ENCODE measurements around the gene C1orf52. TPM values are rescaled to one million over a fixed set of nuclear protein-coding genes. Genes with fewer than 3 reads are reported as not detected.

The C1orf52 gene
- polyA plus RNA-seq, 3 donors = 18.5 to 29.1 (median 19.7) TPM

GRCh38 chr1:85220756-85221201 is 38.7 kb downstream of the C1orf52 start:
- Mint-ChIP-seq H3K27ac (no peak overlapping the region), H3K4me1 (no peaks in the 10 kb centered on the region), H3K4me3 (no peak overlapping the region), H3K36me3 (no peaks in the 10 kb centered on the region), H3K27me3 (ENCODE audit: low read depth in 3 of 3) (peaks cover 4 to 7% (median 5%) of the 10 kb centered on the region in 3 donors), H3K9me3 (peaks cover 0 to 2% (median 0%) of the 10 kb centered on the region in 7 donors)
- Histone ChIP-seq H3K27me3 (ENCODE audit: control insufficient read depth in 2 of 2, insufficient read depth in 2 of 2, low read length in 2 of 2) (no peaks in the 10 kb centered on the region), H3K4me2 (replicated peaks; ENCODE audit: extremely low read depth, low read length, poor library complexity, severe bottlenecking) (no peak overlapping the region), H4K20me1 (ENCODE audit: insufficient read depth, low read length) (no peaks in the 10 kb centered on the region), H3K4me3 (replicated peaks in 1 of 3; ENCODE audit: low read depth in 2 of 3, low read length in 3 of 3) (no peak overlapping the region), H3K36me3 (replicated peaks in 1 of 2; ENCODE audit: control insufficient read depth in 1 of 2, insufficient read depth in 2 of 2, low read length in 2 of 2) (no peaks in the 10 kb centered on the region), H3K9me3 (replicated peaks in 1 of 2; ENCODE audit: control insufficient read depth in 1 of 2, insufficient read depth in 1 of 2, low read length in 2 of 2) (no peaks in the 10 kb centered on the region), H3K79me2 (ENCODE audit: insufficient read depth, low read length) (no peaks in the 10 kb centered on the region), H3K27ac (ENCODE audit: low read depth in 1 of 2, low read length in 2 of 2) (no peak overlapping the region), H3K9ac (ENCODE audit: insufficient read depth, low read length, poor library complexity, severe bottlenecking) (no peak overlapping the region), H3K4me1 (ENCODE audit: control insufficient read depth in 1 of 2, insufficient read depth in 2 of 2, low read length in 2 of 2) (no peaks in the 10 kb centered on the region), H2AFZ (ENCODE audit: insufficient read depth, low read depth, low read length, poor library complexity, severe bottlenecking) (no peak overlapping the region)
- DNase-seq = no peak
- WGBS (ENCODE audit: insufficient coverage) = 83% methylated on average over 5 of the region's 7 CpGs
- intact Hi-C loops (cut with micrococcal nuclease) = no loop called here
- no peak for TF ChIP-seq CTCF (IDR thresholded peaks at IDR 0.05)

GRCh38 chr1:85219853-85220610 is 39.4 kb downstream of the C1orf52 start:
- Histone ChIP-seq H2AFZ (ENCODE audit: insufficient read depth, low read depth, low read length, poor library complexity, severe bottlenecking) (no peak overlapping the region), H3K36me3 (replicated peaks in 1 of 2; ENCODE audit: control insufficient read depth in 1 of 2, insufficient read depth in 2 of 2, low read length in 2 of 2) (no peaks in the 10 kb centered on the region), H3K4me3 (replicated peaks in 1 of 3; ENCODE audit: low read depth in 2 of 3, low read length in 3 of 3) (no peak overlapping the region), H3K79me2 (ENCODE audit: insufficient read depth, low read length) (no peaks in the 10 kb centered on the region), H3K4me2 (replicated peaks; ENCODE audit: extremely low read depth, low read length, poor library complexity, severe bottlenecking) (no peak overlapping the region), H3K27me3 (ENCODE audit: control insufficient read depth in 2 of 2, insufficient read depth in 2 of 2, low read length in 2 of 2) (no peaks in the 10 kb centered on the region), H3K9ac (ENCODE audit: insufficient read depth, low read length, poor library complexity, severe bottlenecking) (no peak overlapping the region), H4K20me1 (ENCODE audit: insufficient read depth, low read length) (no peaks in the 10 kb centered on the region), H3K4me1 (ENCODE audit: control insufficient read depth in 1 of 2, insufficient read depth in 2 of 2, low read length in 2 of 2) (no peaks in the 10 kb centered on the region), H3K9me3 (replicated peaks in 1 of 2; ENCODE audit: control insufficient read depth in 1 of 2, insufficient read depth in 1 of 2, low read length in 2 of 2) (no peaks in the 10 kb centered on the region), H3K27ac (ENCODE audit: low read depth in 1 of 2, low read length in 2 of 2) (no peak overlapping the region)
- H3K4me1 Mint-ChIP-seq = no peaks in the 10 kb centered on the region
- no peak overlapping the region for H3K27ac Mint-ChIP-seq
- H3K4me3 Mint-ChIP-seq = no peak overlapping the region
- TF ChIP-seq CTCF (IDR thresholded peaks at IDR 0.05) = no peak
- intact Hi-C loops (cut with micrococcal nuclease) = no loop called here
- DNase-seq = no peak
- H3K9me3 Mint-ChIP-seq = peaks cover 0 to 2% (median 0%) of the 10 kb centered on the region in 7 donors
- peaks cover 4 to 7% (median 5%) of the 10 kb centered on the region in 3 donors for H3K27me3 Mint-ChIP-seq (ENCODE audit: low read depth in 3 of 3)
- H3K36me3 Mint-ChIP-seq = no peaks in the 10 kb centered on the region
- WGBS (ENCODE audit: insufficient coverage) = no CpG with 5 or more reads among the region's 2 CpGs

Measured in CD14-positive monocyte (primary cell).